ENCODE results near the gene HSPB3. TPM values are rescaled to one million over a fixed set of nuclear protein-coding genes. Genes with fewer than 3 reads are reported as not detected.
"Not testable (repeated sequence)": the region's sequence is repeated elsewhere in the genome, so short reads cannot be mapped to it uniquely, and the experiment has no call there.

HSPB3 gene
- total RNA-seq, 1 donor = 0.31 TPM

- no peaks in the 10 kb centered on the region for H3K9me3 ChIP-seq (ENCODE audit: low read depth, low read length)
- no peak overlapping the region for H3K4me3 ChIP-seq (ENCODE audit: low read length)
- H3K27me3 ChIP-seq (ENCODE audit: insufficient read depth, low read length) = peaks cover 2% of the 10 kb centered on the region
- no peaks in the 10 kb centered on the region for H3K4me1 ChIP-seq (ENCODE audit: insufficient read depth, low read length)
Observed at GRCh38 chr5:54471398-54471797, 15.9 kb downstream of the HSPB3 start.

DNA sequence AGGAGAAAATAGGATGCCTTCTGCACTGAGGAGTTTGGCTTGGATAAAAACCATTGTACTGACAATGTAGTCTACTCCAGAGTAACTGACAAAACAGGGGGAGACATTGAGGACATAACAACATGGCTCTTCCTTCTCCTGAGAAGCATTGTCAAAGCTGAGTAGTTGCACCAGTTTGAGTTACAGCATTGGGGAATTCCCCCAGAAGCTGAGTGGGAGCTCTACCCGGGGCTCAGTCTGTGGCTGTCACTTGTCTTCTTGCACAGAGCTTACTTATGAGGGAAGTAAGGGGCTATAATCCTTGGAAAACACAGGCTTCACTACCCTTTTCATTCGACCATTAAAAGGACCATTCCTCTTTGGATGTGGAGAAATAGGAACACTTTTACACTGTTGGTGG is 21.2 kb downstream of the HSPB3 start:
- no peaks in the 10 kb centered on the region for H3K4me1 ChIP-seq (ENCODE audit: insufficient read depth, low read length)
- H3K9me3 ChIP-seq (ENCODE audit: low read depth, low read length) = no peaks in the 10 kb centered on the region

DNA sequence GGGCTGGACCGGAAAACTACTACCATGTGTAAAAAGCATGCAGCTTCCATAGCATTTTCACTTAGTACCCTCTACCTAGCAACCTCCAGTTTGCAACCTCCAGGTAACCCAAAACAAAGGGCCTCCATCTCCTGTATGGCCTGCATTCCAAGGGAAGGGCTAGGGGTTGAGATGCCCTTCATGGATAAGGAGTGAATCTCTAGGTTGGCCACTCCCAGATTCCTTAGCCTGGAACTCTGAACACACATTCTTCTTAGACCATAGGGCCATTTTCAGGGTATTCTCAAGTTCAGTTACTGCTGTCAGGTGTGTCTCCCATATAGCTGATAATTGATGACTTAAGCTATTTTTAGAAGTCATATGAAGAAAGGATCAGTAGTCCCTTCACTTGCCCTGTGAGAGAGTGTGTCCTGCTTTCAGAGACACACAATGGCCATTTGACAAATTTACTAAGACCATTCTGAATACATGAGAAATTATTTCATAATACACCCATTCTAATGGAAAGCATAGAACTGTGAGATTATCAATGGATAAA is 22.5 kb downstream of the HSPB3 start:
- H3K4me3 ChIP-seq (ENCODE audit: low read length) = no peak overlapping the region

More for the DNA sequence above, 21.2 kb downstream of the HSPB3 start:
- Histone ChIP-seq H3K27me3 (ENCODE audit: insufficient read depth, low read length) (peaks cover 3% of the 10 kb centered on the region), H3K4me3 (ENCODE audit: low read length) (no peak overlapping the region)

DNA sequence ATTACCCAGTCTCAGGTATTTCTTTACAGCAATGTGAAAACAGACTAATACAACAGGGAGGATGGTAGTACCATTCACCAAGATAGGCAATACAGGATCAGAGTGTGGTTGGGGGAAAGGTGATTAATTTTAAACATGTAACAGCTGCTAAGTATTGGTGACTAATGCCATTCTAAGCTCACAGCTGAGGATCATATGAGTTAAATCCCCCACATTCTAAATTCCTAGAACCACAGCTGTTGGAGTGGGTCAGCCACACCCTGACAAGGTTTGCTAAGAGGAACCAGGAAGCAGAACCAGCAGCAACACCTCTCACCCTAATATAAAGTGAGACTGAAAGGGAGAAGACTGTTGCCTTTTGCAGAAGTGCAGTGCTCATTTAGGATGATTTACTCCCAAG is 24.8 kb downstream of the HSPB3 start:
- Histone ChIP-seq H3K4me3 (ENCODE audit: low read length) (no peak overlapping the region), H3K27me3 (ENCODE audit: insufficient read depth, low read length) (peaks cover 3% of the 10 kb centered on the region), H3K9me3 (ENCODE audit: low read depth, low read length) (no peaks in the 10 kb centered on the region), H3K4me1 (ENCODE audit: insufficient read depth, low read length) (no peaks in the 10 kb centered on the region)

More for the DNA sequence above, 22.5 kb downstream of the HSPB3 start:
- Histone ChIP-seq H3K27me3 (ENCODE audit: insufficient read depth, low read length) (peaks cover 3% of the 10 kb centered on the region), H3K9me3 (ENCODE audit: low read depth, low read length) (no peaks in the 10 kb centered on the region), H3K4me1 (ENCODE audit: insufficient read depth, low read length) (no peaks in the 10 kb centered on the region)

DNA sequence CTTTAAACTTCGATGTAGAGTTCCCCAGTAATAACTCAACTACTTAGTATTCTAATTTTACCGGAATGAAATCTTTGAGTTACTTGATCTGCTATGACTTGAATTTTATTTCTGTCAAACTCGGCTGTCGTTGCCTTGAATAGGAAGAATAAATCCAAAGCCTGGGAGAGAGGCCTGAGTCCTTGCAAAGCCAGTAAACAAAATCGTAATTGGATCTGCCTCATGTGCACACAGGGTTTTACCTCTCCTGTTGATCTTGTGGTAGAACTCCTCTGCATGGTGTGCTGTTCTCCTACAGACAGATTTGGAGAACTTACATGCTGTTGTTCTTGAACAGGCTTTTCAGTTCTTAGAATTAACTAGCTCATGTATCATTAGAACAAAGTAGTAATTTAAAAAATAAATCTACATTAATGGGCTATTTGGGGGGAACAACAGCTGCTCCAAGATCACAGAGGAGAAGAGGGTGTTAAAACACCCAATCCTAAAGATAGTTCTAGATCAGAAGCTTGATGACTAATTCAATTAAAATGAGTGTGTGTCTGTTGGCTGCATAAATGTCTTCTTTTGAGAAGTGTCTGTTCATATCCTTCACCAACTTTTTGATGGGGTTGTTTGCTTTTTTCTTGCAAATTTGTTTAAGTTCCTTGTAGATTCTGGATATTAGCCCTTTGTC is 28.9 kb downstream of the HSPB3 start:
- Histone ChIP-seq H3K27me3 (ENCODE audit: insufficient read depth, low read length) (no peaks in the 10 kb centered on the region), H3K4me3 (ENCODE audit: low read length) (no peak overlapping the region), H3K4me1 (ENCODE audit: insufficient read depth, low read length) (no peaks in the 10 kb centered on the region), H3K9me3 (ENCODE audit: low read depth, low read length) (no peaks in the 10 kb centered on the region)

DNA sequence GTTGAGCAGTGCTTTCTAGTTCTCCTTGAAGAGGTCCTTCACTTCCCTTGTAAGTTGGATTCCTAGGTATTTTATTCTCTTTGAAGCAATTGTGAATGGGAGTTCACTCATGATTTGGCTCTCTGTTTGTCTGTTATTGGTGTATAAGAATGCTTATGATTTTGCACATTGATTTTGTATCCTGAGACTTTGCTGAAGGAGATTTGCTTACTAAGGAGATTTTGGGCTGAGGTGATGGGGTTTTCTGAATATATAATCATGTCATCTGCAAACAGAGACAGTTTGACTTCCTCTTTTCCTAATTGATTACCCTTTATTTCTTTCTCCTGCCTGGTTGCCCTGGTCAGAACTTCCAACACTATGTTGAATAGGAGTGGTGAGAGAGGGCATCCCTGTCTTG is 30.2 kb downstream of the HSPB3 start:
- H3K27me3 ChIP-seq (ENCODE audit: insufficient read depth, low read length); H3K9me3 ChIP-seq (ENCODE audit: low read depth, low read length); H3K4me3 ChIP-seq (ENCODE audit: low read length); H3K4me1 ChIP-seq (ENCODE audit: insufficient read depth, low read length): not testable (repeated sequence)

- H3K4me1 ChIP-seq (ENCODE audit: insufficient read depth, low read length); H3K9me3 ChIP-seq (ENCODE audit: low read depth, low read length); H3K4me3 ChIP-seq (ENCODE audit: low read length); H3K27me3 ChIP-seq (ENCODE audit: insufficient read depth, low read length): not testable (repeated sequence)
Observed at GRCh38 chr5:54489648-54489979, 34.1 kb downstream of the HSPB3 start.

DNA sequence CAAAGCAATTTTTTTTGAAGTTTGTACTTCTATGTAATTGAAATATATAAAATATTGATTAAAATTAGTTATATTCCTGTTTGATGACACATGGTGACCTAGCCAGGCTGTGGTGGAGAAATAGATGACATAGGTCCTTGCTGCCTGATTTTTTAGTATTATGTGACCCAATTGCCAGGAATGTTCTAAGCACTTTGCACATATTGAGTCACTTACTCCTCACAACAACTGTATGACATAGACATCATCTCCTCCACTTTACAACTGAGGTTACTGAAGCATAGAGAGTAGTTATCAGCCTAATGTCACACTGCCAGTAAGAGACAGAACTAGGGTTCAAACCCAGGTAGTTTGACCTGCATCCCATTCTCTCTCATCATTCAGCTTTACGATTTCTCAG is 35.8 kb downstream of the HSPB3 start:
- Histone ChIP-seq H3K9me3 (ENCODE audit: low read depth, low read length) (no peaks in the 10 kb centered on the region), H3K4me3 (ENCODE audit: low read length) (no peak overlapping the region), H3K27me3 (ENCODE audit: insufficient read depth, low read length) (no peaks in the 10 kb centered on the region), H3K4me1 (ENCODE audit: insufficient read depth, low read length) (no peaks in the 10 kb centered on the region)

DNA sequence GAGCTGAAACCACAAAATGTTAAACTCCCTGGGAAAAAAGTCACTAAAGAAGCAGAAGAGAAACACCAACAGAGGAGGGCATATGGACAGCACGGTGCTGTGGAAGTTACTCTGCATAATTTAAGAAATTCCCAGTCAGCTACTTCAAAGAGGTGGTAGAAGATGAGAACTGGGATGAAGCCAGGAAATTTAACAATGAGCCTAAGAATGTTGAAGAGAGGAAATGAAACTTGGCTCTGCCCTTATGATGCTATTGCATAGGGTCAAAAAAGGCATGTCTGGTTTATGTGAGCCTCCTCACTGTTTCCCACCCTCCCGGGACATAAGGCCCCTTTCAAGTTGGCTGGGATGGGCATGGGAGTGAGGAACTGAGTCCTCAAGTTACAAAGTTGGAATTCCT is 36.7 kb downstream of the HSPB3 start:
- Histone ChIP-seq H3K9me3 (ENCODE audit: low read depth, low read length) (no peaks in the 10 kb centered on the region), H3K27me3 (ENCODE audit: insufficient read depth, low read length) (no peaks in the 10 kb centered on the region), H3K4me1 (ENCODE audit: insufficient read depth, low read length) (no peaks in the 10 kb centered on the region), H3K4me3 (ENCODE audit: low read length) (no peak overlapping the region)

DNA sequence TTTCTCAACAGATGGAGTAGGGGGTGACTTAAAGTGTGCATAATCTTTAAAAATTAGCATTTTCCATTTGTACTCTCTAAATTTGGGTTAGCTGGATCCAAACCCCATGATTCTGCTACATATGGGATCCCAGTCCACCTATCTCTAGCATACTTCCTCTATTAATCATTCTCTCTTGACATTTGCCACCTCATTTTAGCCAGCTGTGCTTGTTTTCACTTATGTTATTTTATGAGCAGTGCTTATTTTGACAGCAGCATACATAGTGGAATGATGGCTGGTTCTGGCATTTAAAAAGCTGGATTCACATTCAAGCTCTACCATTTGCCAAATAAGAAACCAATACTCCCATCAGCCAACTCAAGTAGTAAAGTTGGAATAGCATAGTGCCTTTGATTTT is 39.5 kb downstream of the HSPB3 start:
- Histone ChIP-seq H3K4me1 (ENCODE audit: insufficient read depth, low read length) (no peaks in the 10 kb centered on the region), H3K9me3 (ENCODE audit: low read depth, low read length) (no peaks in the 10 kb centered on the region)

More for the DNA sequence above, 39.5 kb downstream of the HSPB3 start:
- no peaks in the 10 kb centered on the region for H3K27me3 ChIP-seq (ENCODE audit: insufficient read depth, low read length)
- H3K4me3 ChIP-seq (ENCODE audit: low read length) = no peak overlapping the region

Other genes starting within 250 kb of the HSPB3 start
- gene ARL15, start 145.1 kb upstream of the HSPB3 start, total RNA-seq = 30.3 TPM
- gene SNX18, start 62.1 kb downstream of the HSPB3 start, total RNA-seq = 83.6 TPM

Data from mononuclear cell (primary cell).